COLO668 (cell line): ENCODE measurements around the gene NOC2L.

ENCODE experiments used
- DNase-seq: peaks from one replicate; lab custom pipeline; 2025; ENCODE audit not compliant: unreplicated experiment; lab: John Stamatoyannopoulos, UW

NOC2L gene

DNA sequence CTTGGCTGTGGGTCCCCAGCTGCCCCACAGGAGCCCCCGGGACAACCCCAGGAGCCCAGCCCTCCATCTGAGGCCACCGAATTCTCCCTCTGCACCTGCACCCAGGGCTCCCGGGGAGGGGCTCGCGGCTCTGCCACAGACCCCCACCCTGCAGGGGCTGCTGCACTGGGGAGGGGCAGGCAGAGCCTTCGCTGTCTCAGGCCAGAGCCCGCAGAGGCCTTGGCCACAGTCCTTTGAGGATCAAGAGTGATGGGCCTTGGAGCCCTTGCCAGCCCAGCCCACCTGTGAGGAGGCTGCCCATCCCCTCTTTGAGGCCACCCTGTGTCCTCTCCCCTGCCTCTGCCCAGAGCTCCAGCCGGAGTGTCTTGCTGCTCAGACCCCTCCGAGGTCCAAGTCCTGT is 16.3 kb upstream of the NOC2L start:
- no peak for DNase-seq

DNA sequence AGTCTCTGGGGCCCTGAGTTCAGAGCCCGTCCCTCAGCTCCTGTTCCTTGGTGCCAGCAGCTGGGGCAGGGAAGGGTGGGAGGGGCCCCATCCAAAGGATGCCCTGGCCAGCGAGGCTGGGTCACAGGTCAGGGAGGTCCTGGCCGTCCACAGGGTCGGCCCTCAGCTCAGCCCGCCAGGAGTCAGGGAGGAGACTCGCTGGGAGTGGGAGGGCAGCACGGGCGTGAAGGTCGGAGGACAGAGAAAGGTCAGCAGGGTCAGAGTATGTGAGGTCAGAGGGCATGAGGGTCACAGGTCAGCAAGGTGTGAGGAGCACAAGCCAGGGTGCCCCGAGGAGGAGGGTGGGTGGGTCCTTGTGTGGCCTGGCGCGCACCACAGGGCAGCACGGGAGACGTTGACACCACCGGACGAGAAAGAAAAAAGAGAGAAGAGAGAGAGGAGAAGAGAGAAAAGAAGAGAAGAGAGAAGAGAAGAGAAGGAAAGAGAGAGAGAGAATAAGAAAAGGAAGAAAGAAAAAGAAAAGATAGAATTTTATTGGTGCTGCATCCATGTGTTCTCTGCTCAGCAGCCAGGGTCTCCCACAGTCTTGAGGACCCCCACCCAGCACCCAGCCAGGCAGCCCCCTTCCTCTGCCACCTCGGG is 15.8 kb upstream of the NOC2L start:
- DNase-seq, result no peak

DNA sequence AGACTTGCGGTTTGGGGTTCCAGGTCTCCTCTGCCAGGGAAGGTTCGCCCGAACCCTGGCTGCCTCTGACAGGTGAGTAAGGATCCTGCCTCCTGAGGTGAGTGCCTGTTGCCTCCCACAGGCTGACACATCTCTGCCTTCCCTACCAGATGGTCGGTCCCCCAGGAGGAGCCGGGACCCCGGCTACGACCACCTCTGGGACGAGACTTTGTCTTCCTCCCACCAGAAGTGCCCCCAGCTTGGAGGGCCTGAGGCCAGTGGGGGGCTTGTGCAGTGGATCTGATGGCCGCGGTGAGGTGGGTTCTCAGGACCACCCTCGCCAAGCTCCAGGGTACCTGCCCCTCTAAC is 15.2 kb upstream of the NOC2L start:
- DNase-seq, result no peak

DNA sequence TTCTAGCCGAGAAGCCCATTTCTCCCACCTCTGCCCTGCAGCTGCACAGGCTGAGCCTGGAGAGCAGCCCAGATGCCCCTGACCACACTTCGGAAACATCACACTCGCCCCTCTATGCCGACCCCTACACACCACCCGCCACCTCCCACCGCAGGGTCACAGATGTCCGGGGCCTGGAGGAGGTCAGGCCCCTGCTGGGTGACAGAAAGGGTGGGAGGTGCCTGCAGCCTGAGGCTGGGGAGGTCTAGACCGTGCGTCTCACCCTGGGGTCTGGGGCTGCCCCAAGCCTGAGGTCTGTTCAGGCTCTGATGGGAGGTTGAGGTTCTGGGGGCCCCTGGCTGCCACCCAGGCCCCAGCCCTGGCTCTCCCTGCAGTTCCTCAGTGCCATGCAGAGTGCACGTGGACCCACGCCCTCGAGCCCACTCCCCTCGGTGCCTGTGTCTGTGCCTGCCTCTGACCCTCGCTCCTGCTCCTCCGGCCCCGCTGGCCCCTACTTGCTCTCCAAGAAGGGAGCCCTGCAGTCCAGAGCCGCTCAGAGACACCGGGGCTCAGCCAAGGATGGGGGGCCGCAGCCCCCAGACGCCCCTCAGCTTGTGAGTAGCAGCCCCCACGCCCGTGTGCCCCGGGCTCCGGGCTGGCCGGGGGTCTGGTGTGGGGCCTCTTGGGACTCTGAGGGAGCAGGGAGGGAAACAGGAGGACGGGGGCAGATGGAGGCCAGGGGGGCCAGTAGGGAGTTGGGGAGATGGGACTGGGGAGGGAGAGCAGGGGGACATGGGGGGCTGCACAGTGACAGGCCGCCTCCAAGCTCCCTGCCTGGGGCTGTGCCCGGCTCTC is 14.6 kb upstream of the NOC2L start:
- DNase-seq, result no peak

DNA sequence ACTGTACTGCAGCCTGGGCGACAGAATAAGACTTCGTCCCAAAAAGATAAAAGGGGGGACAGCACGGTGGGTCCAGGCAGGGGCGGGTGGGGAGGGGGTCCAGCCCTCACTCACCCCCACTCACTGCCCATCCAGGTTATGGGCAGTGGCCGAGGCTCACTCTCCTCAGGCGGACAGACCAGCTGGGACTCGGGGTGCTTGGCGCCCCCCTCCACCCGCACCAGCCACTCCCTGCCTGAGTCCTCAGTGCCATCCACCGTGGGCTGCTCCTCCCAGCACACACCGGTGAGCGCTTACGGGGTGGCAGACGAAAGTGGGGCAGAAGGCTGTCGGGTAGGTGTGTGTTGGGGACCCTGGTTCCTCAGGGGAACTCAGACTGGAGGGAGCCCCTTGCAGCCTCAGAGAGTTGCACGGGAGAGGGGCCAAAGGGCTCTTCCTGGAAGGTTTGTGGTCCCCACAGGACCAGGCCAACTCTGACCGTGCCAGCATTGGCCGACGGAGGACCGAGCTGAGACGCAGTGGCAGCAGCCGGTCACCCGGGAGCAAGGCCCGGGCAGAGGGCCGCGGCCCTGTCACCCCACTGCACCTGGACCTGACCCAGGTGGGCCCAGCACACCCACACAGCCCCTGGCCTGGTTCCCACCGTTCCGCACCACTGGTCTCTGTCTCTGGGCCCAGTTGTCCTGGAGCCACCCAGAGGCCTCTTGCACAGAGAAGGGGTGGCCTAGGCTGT is 13.8 kb upstream of the NOC2L start:
- DNase-seq, result no peak

DNA sequence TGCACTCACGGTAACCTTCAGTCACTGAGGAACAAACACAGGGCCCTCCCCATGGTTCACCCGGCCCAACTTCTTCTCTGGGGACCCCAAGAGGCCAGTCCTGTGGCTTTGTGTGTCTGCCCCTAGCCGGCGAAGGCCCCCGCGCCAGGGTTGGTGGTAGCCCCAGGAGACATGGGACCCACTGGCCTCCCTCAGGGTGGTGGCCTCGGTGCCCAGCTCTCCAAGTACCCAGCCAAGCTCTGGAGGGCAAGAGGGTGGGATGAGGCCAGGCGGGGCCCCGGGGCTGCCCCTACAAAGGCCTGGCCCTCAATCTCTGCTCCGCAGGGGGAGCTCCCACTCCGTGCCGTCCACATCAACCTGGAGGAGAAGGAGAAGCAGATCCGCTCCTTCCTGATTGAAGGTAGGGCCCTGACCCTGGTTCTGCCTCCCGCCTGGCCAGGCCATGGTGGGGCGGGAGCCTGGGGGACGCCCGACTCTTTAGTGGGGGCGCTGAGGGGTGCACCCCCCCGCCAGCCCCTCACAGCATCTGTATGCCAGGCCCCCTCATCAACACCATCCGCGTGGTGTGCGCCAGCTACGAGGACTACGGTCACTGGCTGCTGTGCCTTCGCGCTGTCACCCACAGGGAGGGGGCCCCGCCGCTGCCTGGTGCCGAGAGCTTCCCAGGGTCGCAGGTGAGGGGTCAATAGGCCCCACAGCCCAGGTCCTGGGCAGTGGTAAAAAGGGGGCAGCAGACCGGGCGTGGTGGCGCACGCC is 12.9 kb upstream of the NOC2L start:
- no peak for DNase-seq

DNA sequence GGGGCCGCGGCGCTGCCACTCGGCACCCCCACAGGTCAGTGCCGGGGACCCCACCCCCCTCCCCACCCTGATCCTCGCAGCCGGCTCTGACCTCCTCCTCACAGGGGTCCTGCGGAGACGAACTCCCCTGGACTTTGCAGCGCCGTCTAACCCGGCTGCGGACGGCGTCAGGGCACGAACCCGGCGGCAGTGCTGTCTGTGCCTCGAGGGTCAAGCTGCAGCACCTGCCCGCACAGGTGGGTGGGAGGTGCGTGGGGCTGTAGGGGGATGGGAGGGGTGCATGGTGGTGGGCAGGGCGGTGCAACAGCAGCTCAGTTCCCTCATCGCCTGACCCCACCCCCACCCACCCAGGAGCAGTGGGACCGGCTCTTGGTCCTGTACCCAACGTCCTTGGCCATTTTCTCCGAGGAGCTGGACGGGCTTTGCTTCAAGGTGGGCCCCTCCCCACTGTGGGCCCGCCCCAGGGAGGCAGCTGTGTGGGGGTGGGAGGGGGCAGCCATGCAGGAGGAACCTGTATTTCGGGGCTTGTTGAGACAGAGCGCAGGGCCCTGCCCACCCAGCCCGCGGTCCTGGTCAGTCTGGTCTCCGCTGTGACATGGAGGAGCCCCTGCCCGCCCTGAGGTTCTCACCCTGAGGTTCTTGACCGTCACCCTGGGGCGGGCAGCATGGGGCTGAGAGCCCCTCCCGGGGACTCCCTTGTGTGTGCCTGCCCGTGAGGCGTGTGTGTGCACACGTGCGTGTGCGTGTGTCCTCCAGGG is 12.1 kb upstream of the NOC2L start:
- no peak for DNase-seq

DNA sequence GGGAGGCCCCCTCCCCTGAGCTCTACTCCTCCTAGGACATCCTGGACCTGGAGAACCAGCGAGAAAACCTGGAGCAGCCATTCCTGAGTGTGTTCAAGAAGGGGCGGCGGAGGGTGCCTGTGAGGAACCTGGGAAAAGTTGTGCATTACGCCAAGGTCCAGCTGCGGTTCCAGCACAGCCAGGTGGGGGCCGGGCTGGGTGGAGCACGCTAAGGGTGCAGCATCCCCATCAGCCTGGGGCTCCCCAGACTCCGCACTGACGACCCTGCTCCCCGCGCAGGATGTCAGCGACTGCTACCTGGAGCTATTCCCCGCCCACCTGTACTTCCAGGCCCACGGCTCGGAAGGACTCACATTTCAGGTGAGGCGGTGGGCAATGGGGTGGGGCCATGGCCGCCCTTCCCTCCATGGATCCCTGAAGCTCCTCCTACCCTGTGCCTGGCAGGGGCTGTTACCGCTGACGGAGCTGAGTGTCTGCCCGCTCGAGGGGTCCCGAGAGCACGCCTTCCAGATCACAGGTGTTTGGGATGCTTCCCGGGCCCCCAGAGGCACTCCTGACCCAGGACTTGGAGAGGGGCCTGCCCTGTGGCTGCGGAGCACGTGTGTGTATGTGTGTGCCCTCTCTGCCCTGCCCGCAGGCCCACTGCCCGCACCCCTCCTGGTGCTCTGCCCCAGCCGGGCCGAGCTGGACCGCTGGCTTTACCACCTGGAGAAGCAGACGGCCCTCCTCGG is 11.4 kb upstream of the NOC2L start:
- no peak for DNase-seq

DNA sequence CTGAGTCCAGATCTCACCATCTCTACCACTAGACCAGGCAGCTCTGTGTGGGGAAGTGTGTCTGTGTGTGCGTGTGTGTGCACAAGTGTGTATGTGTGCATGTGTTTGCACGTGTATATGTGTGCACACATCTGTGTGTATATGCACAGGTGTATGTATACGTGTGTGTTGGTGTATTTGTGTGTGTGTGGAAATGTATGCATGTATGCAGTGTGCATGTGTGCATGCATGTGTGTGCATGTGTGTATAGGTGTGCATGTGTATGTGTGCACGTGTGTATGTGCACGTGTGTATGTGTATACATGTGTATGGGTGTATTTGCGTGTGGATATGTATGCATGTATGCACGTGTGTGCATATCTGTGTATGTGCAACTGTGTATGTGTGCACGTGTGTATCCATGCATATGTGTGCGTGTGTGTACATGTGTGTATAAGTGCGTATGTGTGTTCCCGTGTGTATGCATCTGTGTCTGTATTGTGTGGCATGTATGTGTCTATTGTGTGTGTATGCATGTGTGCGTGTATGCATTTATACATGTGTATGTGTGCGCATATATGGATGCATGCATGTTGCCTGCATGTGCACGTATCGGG is 10.3 kb upstream of the NOC2L start:
- DNase-seq, result no peak

DNA sequence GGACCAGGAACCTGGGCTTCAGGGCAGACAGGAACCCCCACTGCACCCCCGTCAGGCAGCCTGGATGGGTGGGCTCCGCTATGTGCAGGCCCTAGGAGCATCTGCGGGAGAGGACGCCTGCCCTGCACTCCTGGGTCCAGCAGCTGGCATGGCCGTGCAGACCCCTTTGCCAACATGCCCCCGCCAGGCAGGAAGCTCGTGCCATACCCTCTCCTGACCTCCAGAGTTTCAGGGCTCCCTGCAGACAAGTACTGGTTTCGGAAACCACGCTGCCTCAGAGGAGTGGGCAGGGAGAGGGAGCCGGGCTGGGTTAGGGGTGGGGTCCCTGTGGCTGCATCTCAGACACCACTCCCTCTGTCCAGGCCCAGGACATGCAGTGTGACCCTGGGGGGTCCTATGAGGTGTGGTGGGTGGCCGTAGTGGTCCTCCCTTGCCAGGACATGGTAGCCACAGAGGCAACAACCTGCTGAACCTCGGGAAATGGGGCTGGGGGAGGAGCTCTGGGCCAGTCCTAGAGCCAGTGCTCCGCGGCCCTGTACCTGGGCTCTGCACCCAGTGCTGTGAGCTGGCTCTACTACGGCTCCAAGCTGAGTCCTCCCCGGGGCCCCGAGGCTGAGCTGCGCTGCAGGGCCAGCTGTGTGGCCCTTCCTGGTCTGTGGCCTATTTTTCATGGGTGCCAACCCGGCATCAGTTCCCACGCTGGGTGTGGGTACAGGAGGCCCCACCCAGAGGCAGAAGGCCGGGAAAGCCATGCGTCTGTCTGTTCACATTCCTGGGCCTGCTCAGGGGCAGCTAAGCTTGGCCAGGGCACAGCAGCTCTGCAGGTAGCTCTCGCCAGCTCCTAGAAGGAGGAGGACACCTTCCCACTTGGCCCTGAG is 8.6 kb upstream of the NOC2L start:
- DNase-seq, result no peak

DNA sequence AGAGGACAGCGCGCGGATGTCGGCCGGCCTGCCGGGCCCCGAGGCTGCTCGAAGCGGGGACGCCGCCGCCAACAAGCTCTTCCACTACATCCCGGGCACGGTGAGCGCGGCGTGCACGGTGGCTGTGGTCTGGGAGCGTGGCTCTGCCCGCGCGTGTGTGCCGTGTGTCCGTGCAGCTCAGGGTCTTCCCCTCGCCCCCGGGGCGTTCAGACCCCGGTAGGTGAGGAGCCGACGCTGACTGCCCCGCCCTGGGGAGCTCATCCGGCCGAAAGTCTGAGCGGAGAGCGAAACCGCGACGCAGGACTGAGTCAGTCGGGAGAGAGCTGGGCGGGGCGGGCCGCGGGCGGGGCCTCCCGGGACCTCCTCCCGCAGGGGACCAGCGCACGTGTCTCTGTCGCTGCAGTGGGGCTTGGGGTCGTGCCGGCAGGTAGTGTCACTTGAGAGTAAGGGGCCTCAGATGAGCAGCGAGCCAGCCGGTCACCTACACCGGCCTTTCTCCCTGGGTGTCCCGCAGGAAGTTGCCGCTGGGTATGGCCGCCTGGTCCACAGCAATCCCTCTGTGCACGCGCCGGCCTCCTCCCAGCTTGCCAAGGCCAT is 7.7 kb upstream of the NOC2L start:
- DNase-seq, result peak; percentile 71

DNA sequence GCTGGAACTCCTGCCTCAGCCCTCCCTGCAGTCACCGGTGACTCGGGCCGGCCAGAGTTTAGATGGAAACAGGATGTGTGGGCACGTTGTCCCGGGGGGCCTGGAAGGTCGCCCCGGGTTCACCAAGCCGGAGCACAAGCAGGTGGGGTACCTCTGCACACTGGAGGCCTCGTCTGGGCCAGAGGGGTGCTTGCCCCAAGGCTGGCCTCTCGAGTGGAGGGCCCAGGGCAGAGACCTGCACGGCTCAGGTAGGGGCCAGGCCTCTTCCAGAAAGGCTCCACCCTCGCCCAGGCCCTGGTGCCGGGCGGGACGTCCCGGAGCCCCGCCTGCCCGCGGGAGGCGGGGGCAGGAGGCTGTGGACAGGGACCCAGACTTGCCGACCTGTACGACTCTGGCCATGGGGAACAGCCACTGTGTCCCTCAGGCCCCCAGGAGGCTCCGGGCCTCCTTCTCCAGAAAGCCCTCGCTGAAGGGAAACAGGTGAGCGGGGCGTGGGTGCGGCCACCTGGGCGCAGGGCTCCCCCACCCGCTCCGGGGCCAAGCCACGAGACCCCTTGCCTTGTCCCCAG is 7.2 kb upstream of the NOC2L start, which contains the start of gene PLEKHN1:
TSS of gene PLEKHN1 (plus strand) at position 348 of the 569 bp plus-strand sequence. CDS start at position 398, 50 bp downstream.
- no peak for DNase-seq

DNA sequence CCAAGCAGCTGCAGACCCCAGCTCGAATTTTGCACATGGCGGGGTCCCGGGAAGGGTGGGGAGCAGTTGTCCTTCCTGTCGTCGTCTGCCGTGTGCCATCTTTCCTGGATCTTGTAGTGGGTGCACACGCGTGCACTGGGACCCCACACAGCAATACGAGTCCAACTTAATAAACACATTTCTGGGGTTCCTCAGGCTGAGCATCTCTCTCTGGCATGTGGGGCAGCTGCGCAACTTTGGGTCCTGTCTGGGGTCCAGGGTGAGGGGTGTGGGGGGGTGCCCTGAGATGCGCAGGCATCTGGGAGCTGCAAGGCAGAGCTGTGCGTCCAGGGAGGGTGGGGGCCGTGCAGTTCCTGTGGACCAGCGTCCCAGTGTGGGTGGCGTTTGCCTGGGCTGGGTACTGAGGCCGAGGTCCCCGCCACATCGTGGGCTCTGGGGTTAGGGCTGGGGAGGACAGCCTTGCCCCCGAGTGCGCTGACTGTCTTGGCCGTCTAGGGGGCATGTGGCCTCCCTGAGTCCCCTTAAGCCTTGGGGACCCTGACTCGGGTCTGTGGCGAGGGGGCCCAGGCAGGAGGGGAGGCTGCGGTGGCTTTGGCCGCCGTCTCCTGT is 6.6 kb upstream of the NOC2L start:
- no peak for DNase-seq

DNA sequence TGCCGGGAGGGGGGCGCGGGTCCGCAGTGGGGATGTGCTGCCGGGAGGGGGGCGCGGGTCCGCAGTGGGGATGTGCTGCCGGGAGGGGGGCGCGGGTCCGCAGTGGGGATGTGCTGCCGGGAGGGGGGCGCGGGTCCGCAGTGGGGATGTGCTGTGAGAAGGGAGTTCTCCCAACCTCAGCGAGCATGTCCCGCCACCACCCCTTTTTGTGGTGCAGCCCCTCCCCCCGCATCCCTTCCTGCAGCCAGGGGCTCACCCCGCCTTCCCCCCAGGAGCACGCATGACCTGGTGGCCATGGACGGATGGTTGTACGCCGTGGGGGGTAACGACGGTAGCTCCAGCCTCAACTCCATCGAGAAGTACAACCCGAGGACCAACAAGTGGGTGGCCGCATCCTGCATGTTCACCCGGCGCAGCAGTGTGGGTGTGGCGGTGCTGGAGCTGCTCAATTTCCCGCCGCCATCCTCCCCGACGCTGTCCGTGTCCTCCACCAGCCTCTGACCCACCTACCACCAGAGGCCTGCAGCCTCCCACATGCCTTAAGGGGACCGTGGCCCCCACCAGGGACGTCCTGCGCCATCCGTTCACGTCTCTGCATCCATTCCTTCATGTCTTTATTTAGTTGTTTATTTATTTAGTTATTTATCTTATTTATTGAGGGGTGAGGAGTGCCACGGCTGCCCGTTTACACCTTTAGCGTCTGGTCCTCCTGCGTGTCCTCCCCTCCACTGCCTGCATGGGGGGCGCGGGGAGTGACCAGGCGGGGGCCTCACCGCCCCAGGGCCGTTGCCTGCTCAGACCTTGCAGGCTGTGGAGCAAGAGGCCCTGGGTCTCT is 5.9 kb upstream of the NOC2L start:
- no peak for DNase-seq

DNA sequence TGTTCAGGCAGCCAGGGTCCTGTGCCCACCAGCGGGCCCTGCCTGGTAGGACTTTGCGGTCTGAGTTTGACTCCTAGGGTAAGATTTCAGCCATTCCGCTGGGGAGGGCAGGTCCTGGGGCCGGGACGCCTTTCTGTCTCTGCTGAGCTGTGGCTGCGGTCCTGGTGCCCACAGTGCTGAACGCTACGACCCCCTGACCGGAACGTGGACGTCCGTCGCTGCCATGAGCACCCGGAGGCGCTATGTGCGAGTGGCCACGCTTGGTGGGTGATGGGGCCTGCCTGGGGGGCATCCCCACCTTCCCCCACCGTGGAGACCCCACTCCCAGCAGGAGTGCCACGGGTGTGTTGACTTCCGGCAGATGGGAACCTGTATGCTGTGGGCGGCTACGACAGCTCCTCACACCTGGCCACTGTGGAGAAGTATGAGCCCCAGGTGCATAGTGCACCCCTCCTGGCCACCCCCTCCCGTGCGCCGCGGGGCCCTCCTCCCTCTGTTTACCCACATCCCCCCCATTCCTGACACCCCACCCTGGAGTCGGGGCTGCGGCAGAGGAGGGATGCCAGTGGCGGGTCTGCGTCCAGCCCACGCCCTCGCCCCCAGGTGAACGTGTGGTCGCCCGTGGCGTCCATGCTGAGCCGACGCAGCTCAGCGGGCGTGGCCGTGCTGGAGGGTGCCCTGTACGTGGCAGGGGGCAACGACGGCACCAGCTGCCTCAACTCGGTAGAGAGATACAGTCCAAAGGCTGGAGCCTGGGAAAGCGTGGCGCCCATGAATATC is 4.9 kb upstream of the NOC2L start:
- no peak for DNase-seq

DNA sequence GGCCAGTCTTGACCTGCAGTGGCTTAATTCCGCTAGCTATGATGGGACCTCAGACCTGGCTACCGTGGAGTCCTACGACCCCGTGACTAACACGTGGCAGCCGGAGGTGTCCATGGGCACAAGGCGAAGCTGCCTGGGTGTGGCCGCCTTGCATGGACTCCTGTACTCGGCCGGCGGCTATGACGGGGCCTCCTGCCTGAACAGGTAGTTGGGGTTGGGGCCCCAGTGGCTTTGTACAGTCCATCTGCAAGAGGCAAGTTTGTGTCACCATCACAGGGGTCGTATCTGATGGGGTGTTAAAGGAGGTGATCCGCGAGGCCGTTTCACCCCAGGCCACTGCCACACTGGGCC is 4.2 kb upstream of the NOC2L start:
- no peak for DNase-seq
